ENCODE measurements around the gene CCDC80.

The CCDC80 gene

DNA sequence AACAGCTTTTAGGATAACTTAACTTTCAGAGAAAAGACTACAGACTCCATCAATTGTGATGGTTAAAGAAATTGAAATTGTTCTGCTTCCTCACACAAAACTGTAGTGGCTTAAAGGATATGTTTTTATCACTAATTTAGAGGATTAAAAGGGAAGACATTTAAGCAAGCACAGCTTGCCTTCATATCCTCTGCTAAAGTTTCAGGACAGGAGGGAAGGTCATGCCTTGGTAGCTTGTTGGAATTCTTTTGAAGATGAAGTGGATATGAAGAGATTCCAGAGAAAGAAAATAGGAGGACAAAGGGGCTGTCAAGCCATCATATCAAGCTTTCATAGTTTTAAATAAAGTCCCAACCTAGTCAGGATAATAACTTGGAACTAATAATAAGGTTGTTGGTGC is 33.1 kb downstream of the CCDC80 start:
- TF ChIP-seq, protein P1, sequence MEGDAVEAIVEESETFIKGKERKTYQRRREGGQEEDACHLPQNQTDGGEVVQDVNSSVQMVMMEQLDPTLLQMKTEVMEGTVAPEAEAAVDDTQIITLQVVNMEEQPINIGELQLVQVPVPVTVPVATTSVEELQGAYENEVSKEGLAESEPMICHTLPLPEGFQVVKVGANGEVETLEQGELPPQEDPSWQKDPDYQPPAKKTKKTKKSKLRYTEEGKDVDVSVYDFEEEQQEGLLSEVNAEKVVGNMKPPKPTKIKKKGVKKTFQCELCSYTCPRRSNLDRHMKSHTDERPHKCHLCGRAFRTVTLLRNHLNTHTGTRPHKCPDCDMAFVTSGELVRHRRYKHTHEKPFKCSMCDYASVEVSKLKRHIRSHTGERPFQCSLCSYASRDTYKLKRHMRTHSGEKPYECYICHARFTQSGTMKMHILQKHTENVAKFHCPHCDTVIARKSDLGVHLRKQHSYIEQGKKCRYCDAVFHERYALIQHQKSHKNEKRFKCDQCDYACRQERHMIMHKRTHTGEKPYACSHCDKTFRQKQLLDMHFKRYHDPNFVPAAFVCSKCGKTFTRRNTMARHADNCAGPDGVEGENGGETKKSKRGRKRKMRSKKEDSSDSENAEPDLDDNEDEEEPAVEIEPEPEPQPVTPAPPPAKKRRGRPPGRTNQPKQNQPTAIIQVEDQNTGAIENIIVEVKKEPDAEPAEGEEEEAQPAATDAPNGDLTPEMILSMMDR (IDR thresholded peaks at IDR 0.05; ENCODE audit: low read depth, low read length, missing control alignments) = no peak
- no peak overlapping the region for H3K4me3 ChIP-seq (ENCODE audit: low read depth, low read length)
- in situ Hi-C loops (cut with HindIII; ENCODE audit: low sequenced_read_pairs) = no loop called here
- no peak for DNase-seq (ENCODE audit: low read depth)

DNA sequence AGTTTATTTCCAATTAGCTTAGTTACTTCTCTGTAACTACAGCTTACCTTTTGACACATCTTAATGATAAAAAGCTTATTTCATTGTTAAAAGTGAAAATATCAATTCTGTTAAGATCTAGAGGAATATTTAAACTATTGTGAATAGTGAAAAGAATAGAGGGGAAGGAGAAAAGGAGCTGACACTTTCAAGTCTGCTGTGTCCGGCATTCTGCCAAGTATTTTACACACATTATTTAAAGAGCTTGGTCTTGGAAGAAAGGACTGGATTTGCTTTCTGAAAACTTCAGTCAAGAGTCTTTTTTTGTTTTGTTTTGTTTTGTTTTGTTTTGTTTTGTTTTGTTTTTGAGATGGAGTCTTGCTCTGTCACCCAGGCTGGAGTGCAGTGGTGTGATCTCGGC is 34.8 kb downstream of the CCDC80 start:
- H3K4me3 ChIP-seq (ENCODE audit: low read depth, low read length) = no peak overlapping the region
- TF ChIP-seq, protein P1 (IDR thresholded peaks at IDR 0.05; ENCODE audit: low read depth, low read length, missing control alignments) = no peak
- DNase-seq (ENCODE audit: low read depth) = no peak
- in situ Hi-C loops (cut with HindIII; ENCODE audit: low sequenced_read_pairs) = no loop called here

DNA sequence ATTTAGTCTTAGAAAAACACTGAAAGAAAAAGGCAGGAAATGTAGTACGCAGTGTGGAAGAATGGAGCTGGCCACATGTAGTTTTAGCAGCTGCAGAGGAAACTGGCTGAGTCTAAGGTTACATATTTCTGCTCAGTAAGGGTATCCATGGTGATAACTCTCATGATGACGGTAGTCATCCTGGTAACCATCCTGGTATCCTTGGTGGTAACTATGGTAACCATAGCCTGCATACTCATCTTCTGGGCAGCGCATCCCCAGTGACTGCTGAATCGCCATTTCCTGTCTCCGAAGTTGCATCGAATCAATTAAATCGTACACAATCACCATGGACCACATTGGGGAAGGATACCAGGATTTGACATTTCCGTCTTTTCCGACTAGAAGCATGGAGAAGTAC is 35.7 kb downstream of the CCDC80 start:
- DNase-seq (ENCODE audit: low read depth) = peak; percentile 94
- H3K4me3 ChIP-seq (ENCODE audit: low read depth, low read length) = no peak overlapping the region

DNA sequence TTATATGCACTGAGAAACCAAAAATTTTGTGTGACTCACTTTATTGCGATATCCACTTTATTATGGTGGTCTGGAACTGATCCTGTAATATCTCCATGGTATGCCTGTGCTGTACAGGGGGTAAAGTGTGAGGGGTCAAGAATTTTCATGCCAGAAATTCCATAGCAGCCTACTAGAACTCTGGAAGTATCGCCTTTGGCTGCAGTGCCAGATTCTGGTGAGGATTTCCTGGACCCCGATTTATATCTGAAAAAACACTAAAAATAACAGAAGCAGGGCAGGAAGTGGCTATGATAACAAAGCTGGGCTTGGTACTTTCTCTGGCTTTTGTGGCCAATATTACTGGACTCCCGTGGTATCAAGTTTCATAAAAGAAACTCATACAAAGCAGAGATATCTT is 36.4 kb downstream of the CCDC80 start:
- peak; percentile 98 for DNase-seq (ENCODE audit: low read depth)
- no peak overlapping the region for H3K4me3 ChIP-seq (ENCODE audit: low read depth, low read length)
- in situ Hi-C loops (cut with HindIII; ENCODE audit: low sequenced_read_pairs) = no loop called here
- TF ChIP-seq, protein P1 (IDR thresholded peaks at IDR 0.05; ENCODE audit: low read depth, low read length, missing control alignments) = no peak

More for the DNA sequence above, 35.7 kb downstream of the CCDC80 start:
- TF ChIP-seq, protein P1 (IDR thresholded peaks at IDR 0.05; ENCODE audit: low read depth, low read length, missing control alignments) = no peak
- in situ Hi-C loops (cut with HindIII; ENCODE audit: low sequenced_read_pairs) = no loop called here

DNA sequence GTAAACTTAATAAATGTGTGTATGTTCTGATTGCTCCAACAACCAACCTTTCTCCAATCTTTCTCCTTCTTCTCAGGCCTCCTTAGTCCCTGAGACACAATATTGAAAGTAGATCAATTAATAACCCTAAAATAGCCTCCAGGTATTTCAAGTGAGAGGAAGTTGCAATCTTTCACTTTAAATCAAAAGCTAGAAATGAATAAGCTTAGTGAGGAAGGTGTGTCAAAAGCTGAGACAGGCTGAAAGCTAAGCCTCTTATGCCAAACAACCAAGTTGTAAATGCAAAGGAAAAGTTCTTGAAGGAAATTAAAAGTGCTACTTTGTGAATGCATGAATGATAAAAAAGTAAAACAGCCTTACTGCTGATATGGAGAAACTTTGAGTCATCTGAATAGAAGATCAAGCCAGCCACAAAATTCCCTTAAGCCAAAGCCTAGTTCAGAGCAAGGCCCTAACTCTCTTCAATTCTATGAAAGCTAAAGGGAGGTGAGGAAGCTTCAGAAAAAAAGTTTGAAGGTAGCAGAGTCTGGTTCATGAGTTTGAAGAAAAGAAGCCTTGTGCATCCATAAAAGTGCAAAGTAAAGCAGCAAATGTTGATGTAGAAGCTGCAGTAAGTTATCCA is 38.6 kb downstream of the CCDC80 start:
- TF ChIP-seq, protein P1 (IDR thresholded peaks at IDR 0.05; ENCODE audit: low read depth, low read length, missing control alignments) = no peak
- H3K4me3 ChIP-seq (ENCODE audit: low read depth, low read length) = no peak overlapping the region
- no peak for DNase-seq (ENCODE audit: low read depth)
- in situ Hi-C loops (cut with HindIII; ENCODE audit: low sequenced_read_pairs) = no loop called here

DNA sequence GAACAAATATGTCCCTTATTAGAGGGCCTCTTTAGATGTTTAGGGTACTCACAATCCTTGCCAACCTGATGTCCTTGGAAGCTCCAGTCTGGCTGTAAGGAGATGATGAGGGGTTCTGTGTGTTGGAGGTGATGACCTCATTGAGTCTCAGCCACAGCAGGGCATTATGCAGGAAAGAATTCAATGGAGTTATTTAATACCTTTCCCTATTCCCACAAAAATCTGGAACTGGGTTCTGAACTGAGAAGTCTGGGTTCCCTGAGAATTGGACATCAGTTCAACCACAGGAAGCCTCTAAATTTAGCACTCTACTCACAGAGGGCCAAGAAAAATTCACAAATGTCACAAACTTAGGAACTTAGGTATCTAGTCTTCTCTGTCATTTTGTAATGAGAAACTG is 42.2 kb downstream of the CCDC80 start:
- TF ChIP-seq, protein P1 (IDR thresholded peaks at IDR 0.05; ENCODE audit: low read depth, low read length, missing control alignments) = no peak
- in situ Hi-C loops (cut with HindIII; ENCODE audit: low sequenced_read_pairs) = no loop called here
- H3K4me3 ChIP-seq (ENCODE audit: low read depth, low read length) = no peak overlapping the region
- peak; percentile 9 for DNase-seq (ENCODE audit: low read depth)
